Measurements from ENCODE around the gene LRP10.
"Not testable (repeated sequence)": the region's sequence is repeated elsewhere in the genome, so short reads cannot be mapped to it uniquely, and the experiment has no call there.

LRP10 gene, protein sequence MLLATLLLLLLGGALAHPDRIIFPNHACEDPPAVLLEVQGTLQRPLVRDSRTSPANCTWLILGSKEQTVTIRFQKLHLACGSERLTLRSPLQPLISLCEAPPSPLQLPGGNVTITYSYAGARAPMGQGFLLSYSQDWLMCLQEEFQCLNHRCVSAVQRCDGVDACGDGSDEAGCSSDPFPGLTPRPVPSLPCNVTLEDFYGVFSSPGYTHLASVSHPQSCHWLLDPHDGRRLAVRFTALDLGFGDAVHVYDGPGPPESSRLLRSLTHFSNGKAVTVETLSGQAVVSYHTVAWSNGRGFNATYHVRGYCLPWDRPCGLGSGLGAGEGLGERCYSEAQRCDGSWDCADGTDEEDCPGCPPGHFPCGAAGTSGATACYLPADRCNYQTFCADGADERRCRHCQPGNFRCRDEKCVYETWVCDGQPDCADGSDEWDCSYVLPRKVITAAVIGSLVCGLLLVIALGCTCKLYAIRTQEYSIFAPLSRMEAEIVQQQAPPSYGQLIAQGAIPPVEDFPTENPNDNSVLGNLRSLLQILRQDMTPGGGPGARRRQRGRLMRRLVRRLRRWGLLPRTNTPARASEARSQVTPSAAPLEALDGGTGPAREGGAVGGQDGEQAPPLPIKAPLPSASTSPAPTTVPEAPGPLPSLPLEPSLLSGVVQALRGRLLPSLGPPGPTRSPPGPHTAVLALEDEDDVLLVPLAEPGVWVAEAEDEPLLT

GRCh38 chr14:22871224-22872032, at the start of gene LRP10:
Gene LRP10 (plus strand): TSS chr14:22871740. CDS start chr14:22872304, 564 bp downstream.
- peaks cover 2% of the 10 kb centered on the region for H3K27me3 Mint-ChIP-seq
- peaks cover 43% of the 10 kb centered on the region for H3K36me3 Mint-ChIP-seq (ENCODE audit: low read depth)
- peaks cover 19% of the 10 kb centered on the region for H3K4me1 Mint-ChIP-seq (ENCODE audit: low read depth)
- H3K4me3 Mint-ChIP-seq = peak within 1 kb of the TSS; percentile 85
- peak within 1 kb of the TSS; percentile 87 for H3K27ac Mint-ChIP-seq
- intact Hi-C loops (cut with micrococcal nuclease) = loop anchor here (1.0 kb wide), 1 partner anchor 29 kb away; no protein-coding TSS in a partner anchor
- no peaks in the 10 kb centered on the region for H3K9me3 Mint-ChIP-seq

DNA sequence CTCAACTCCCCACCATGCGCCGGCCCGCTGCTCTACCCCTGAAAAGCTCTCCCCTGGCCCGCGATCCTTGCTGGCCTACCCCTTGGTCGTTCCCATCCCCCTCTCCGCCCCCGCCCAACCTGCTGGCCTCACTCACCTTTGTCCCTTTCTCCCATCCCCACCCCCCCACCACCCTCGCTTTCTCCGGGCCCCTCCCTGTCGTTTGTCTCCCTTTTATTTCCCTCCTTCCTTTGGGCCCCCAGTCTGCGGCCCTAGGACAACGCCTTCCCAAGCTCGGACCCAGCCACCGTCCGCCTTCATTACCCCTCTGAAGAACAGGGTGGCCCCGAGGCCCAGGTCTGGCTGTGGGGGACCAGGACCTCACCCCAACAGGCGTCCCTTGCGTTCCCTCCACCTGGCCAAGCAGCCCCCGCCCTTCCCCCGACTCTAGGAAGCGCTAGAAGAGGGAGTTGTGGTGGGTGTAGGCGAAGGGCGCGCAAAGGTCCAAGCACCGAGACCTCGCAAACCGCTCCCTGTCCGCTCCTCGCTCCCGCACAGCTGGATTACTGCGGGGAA, 49.4 kb upstream of the LRP10 start:
- H3K4me1 Mint-ChIP-seq (ENCODE audit: low read depth) = peaks cover 57% of the 10 kb centered on the region
- intact Hi-C loops (cut with micrococcal nuclease) = loop anchor here (5.0 kb wide), 1 partner anchor 80 kb away; no protein-coding TSS in a partner anchor
- no peaks in the 10 kb centered on the region for H3K36me3 Mint-ChIP-seq (ENCODE audit: low read depth)
- no peaks in the 10 kb centered on the region for H3K9me3 Mint-ChIP-seq
- no peaks in the 10 kb centered on the region for H3K27me3 Mint-ChIP-seq
- H3K4me3 Mint-ChIP-seq = peak overlapping the region; percentile 58
- H3K27ac Mint-ChIP-seq = peak overlapping the region; percentile 72

DNA sequence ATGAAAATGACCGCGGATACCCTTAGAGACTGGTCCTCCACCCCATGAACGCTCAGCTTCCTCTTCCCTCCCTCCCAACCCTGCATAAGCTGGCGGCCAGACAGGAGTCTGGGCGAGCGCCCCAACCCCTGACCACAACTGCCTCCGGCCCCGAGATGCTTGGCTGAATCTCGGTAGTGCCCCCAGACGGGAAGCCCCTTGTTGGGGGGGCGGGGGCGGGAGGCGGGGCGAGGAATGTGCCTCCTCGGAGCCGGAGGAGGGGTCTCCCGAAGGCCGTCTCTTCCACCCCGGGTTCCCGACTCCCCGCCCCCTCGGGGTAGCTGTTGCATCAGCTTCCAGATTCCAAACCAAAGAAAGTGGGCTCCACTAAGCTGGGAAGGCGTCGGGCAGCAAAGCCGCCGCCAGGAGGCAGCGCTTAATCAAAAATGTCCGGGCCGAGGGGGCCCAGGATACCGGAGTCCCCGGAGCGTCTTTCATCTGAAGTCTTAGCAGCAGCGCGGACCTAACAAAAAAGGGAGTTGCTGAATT, 48.9 kb upstream of the LRP10 start:
- Mint-ChIP-seq H3K27ac (peak overlapping the region; percentile 72), H3K4me3 (peak overlapping the region; percentile 58), H3K36me3 (ENCODE audit: low read depth) (no peaks in the 10 kb centered on the region), H3K4me1 (ENCODE audit: low read depth) (peaks cover 54% of the 10 kb centered on the region), H3K9me3 (no peaks in the 10 kb centered on the region), H3K27me3 (no peaks in the 10 kb centered on the region)
- intact Hi-C loops (cut with micrococcal nuclease) = loop anchor here (1.0 to 5.0 kb wide), 2 partner anchors 31 to 80 kb away; no protein-coding TSS in a partner anchor

GRCh38 chr14:22824711-22825359, 46.7 kb upstream of the LRP10 start:
- H3K9me3 Mint-ChIP-seq = no peaks in the 10 kb centered on the region
- no peaks in the 10 kb centered on the region for H3K27me3 Mint-ChIP-seq
- peaks cover 3% of the 10 kb centered on the region for H3K36me3 Mint-ChIP-seq (ENCODE audit: low read depth)
- H3K4me1 Mint-ChIP-seq (ENCODE audit: low read depth) = peaks cover 39% of the 10 kb centered on the region
- H3K4me3 Mint-ChIP-seq = no peak overlapping the region
- peak overlapping the region; percentile 22 for H3K27ac Mint-ChIP-seq
- intact Hi-C loops (cut with micrococcal nuclease) = loop anchor here (5.0 kb wide), 1 partner anchor 77 kb away; no protein-coding TSS in a partner anchor

DNA sequence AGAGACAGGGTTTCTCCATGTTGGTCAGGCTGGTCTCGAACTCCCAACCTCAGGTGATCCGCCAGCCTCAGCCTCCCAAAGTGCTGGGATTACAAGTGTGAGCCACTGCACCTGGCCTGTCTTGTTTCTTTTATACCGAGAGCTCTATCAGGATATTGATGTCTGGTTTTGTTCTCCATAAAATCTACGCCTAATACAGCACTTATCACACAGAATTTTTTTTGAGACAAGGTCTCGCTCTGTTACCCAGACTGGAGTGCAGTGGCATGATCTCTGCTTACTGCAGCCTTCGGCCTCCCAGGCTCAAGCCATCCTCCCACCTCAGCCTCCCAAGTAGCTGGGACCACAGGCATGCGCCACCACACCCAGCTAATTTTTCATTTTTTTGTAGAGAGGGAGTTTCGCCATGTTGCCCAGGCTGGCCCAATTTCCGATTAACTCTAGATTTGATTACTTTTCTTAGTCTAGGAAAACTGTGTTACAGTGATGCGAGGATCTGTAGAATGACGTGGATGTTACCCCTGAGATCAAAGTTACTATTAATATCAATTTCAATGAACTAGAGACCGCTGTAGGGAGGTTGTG, 42.4 kb upstream of the LRP10 start:
- intact Hi-C loops (cut with micrococcal nuclease); H3K27me3 Mint-ChIP-seq; H3K9me3 Mint-ChIP-seq: not testable (repeated sequence)
- Mint-ChIP-seq H3K36me3 (ENCODE audit: low read depth) (peaks cover 35% of the 10 kb centered on the region), H3K4me1 (ENCODE audit: low read depth) (peaks cover 23% of the 10 kb centered on the region), H3K4me3 (peak overlapping the region; percentile 93), H3K27ac (peak overlapping the region; percentile 90)

- Mint-ChIP-seq H3K36me3 (ENCODE audit: low read depth) (peaks cover 42% of the 10 kb centered on the region), H3K27me3 (no peaks in the 10 kb centered on the region), H3K9me3 (no peaks in the 10 kb centered on the region), H3K27ac (peak within 1 kb of the TSS; percentile 90), H3K4me3 (peak within 1 kb of the TSS; percentile 93), H3K4me1 (ENCODE audit: low read depth) (peaks cover 18% of the 10 kb centered on the region)
- intact Hi-C loops (cut with micrococcal nuclease) = loop anchor here (1.0 kb wide), 1 partner anchor 8 kb away; no protein-coding TSS in a partner anchor
These were observed 41.7 kb upstream of the LRP10 start, which contains the start of gene MRPL52 for GRCh38 chr14:22829661-22830442. Gene MRPL52 (plus strand): TSS chr14:22829887. CDS start chr14:22829913, 26 bp downstream.

DNA sequence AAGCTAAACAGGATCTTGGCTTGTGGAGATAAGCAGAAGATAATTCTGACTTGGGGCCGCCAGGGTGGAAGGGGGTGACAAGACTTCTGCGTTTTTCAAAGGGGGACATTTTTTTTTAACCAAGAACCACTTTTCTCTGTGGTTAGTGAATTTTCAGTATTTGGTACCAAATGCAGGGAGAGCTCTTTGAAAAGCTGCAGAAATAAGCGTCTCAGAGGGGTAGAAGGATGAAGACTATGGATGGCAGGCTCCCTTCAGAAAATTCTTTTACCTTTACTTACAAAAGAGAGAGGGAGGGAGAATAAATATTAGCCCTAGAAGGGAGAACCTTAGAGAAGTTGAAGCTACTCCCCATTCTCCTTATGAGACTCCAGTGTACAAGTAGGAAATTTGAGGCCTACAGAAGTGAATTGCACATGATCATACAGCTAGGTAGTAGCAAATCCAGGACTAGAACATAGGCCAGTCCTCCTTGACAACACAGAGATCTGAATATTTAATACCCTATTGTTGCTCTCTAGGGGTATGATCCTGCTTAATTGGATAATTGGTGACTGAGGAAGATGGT, 41.0 kb upstream of the LRP10 start:
- Mint-ChIP-seq H3K36me3 (ENCODE audit: low read depth) (peaks cover 48% of the 10 kb centered on the region), H3K27ac (peak overlapping the region; percentile 90), H3K27me3 (no peaks in the 10 kb centered on the region), H3K4me1 (ENCODE audit: low read depth) (peaks cover 21% of the 10 kb centered on the region), H3K4me3 (peak overlapping the region; percentile 93), H3K9me3 (no peaks in the 10 kb centered on the region)
- intact Hi-C loops (cut with micrococcal nuclease) = loop anchor here (1.0 kb wide), 1 partner anchor 8 kb away; no protein-coding TSS in a partner anchor

GRCh38 chr14:22835505-22835904, 36.0 kb upstream of the LRP10 start:
- Mint-ChIP-seq H3K27ac (peak overlapping the region; percentile 93), H3K4me3 (no peak overlapping the region)

GRCh38 chr14:22836301-22837113, 35.0 kb upstream of the LRP10 start, which contains the start of gene MMP14:
Gene MMP14 (plus strand): TSS chr14:22836585. CDS start chr14:22836818, 233 bp downstream.
- Mint-ChIP-seq H3K9me3 (no peaks in the 10 kb centered on the region), H3K4me1 (ENCODE audit: low read depth) (peaks cover 48% of the 10 kb centered on the region), H3K27ac (peak within 1 kb of the TSS; percentile 93), H3K27me3 (peaks cover 2% of the 10 kb centered on the region), H3K4me3 (peak within 1 kb of the TSS; percentile 100), H3K36me3 (ENCODE audit: low read depth) (peaks cover 88% of the 10 kb centered on the region)
- intact Hi-C loops (cut with micrococcal nuclease) = no loop called here

More at GRCh38 chr14:22835505-22835904, 36.0 kb upstream of the LRP10 start:
- peaks cover 44% of the 10 kb centered on the region for H3K4me1 Mint-ChIP-seq (ENCODE audit: low read depth)
- intact Hi-C loops (cut with micrococcal nuclease) = no loop called here
- peaks cover 81% of the 10 kb centered on the region for H3K36me3 Mint-ChIP-seq (ENCODE audit: low read depth)
- H3K9me3 Mint-ChIP-seq = no peaks in the 10 kb centered on the region
- peaks cover 2% of the 10 kb centered on the region for H3K27me3 Mint-ChIP-seq

DNA sequence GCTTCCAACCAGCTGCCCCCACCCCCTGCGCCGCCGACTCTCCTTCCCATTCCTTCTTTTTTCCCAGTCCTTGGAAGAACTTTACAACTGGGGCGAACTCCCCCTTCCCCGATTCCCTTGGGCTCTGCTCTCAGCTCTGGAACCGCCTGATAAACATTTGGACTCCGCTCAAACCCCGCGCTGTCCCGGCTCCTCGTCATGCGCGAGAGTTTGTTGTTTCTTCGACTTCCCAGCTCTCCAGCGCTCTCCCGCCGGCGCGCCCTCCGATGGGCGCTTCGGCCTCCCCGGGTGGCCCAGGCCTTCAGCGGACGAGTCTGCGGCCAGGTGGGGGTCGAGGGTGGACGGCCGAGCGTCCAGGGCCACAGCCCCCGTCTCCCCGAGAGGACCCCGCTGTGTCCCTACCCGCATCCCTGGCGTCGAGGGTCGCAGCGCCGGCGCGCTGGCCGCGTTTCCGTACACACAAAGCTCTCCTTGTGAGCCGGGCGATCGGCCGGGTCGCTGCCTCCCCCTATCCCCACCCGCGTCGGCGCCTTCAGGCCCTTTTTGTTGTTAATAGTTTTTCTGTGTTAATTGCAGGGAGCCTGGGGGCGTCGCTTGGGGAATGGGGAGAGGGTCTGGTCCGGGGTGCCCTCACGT, 34.3 kb upstream of the LRP10 start:
- intact Hi-C loops (cut with micrococcal nuclease) = no loop called here
- Mint-ChIP-seq H3K27ac (peak overlapping the region; percentile 93), H3K4me1 (ENCODE audit: low read depth) (peaks cover 56% of the 10 kb centered on the region), H3K36me3 (ENCODE audit: low read depth) (peaks cover 88% of the 10 kb centered on the region), H3K27me3 (peaks cover 2% of the 10 kb centered on the region), H3K9me3 (no peaks in the 10 kb centered on the region), H3K4me3 (peak overlapping the region; percentile 100)
